Cardiac fibroblast (primary cell): ENCODE results near the gene KCTD8.

Experiments used
- DNase-seq, 2 donors: peaks; one replicate each; pipeline versions ENCODE4 v3.0.0 to v3.0.0-alpha.2; 2010; ENCODE audit warnings: low read depth in 2 of 2
- H3K4me3 ChIP-seq, 2 donors: replicated peaks in 1 of 2; 1 replicate in 1 of 2; 2 replicates in 1 of 2; pipeline ENCODE4 v1.5.1; 2011; ENCODE audit warnings: low read depth in 2 of 2, low read length in 2 of 2, mild to moderate bottlenecking in 2 of 2, moderate library complexity in 1 of 2
- TF ChIP-seq, protein P1 (sequence below): IDR thresholded peaks from one replicate; pipeline ENCODE4 v1.5.1; 2011; ENCODE audit warnings: low read depth, mild to moderate bottlenecking, low read length, inconsistent platforms

The KCTD8 gene

DNA sequence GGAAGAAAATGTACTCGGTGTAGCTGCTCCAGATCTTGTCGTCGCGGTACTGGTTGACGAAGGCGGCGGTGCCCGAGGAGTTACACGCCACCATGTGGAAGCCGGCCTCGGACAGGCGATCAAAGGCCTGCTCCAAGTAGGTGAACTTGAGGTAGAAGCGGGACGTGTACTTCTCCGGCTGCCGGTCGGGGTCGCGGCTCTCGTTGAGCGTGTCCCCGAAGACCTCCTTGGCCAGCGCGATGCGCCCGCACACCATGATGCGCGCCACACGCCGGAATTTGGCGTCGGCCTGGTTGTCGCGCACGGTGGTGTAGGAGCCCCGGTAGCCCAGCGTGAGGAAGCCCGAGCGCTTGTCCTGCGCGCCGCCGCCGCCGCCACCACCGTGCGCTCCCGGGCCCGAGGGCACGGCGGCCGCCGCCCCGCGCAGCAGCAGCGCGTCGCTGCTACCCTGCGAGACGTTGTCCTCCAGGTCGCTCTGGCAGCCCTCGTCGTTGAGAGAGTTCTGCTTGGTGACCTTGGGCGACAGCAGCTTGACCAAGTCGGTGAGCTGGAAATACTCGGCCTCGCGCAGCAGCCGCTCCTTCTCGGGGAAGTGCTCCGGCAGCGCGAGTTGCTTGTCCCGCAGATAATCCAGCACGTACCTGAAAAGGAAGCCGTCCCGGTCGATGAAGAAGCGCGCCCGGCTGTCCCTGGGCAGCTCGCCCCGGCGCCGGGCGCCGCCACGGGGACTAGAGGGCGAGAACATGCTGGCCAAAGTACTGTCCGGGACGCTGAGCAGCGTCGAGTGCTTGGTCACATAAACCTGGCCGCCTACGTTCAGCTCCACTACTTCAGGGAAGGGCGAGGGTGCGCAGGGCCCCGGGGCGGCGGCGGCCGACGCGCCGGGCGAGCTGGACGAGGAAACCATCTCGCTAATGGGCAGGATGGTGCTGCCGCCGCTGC, 775 bp downstream of the KCTD8 start:
- TF ChIP-seq, protein P1, sequence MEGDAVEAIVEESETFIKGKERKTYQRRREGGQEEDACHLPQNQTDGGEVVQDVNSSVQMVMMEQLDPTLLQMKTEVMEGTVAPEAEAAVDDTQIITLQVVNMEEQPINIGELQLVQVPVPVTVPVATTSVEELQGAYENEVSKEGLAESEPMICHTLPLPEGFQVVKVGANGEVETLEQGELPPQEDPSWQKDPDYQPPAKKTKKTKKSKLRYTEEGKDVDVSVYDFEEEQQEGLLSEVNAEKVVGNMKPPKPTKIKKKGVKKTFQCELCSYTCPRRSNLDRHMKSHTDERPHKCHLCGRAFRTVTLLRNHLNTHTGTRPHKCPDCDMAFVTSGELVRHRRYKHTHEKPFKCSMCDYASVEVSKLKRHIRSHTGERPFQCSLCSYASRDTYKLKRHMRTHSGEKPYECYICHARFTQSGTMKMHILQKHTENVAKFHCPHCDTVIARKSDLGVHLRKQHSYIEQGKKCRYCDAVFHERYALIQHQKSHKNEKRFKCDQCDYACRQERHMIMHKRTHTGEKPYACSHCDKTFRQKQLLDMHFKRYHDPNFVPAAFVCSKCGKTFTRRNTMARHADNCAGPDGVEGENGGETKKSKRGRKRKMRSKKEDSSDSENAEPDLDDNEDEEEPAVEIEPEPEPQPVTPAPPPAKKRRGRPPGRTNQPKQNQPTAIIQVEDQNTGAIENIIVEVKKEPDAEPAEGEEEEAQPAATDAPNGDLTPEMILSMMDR: no peak
- DNase-seq: peak; percentile 9 to 30
- peak overlapping the region; percentile 27 to 55 for H3K4me3 ChIP-seq

DNA sequence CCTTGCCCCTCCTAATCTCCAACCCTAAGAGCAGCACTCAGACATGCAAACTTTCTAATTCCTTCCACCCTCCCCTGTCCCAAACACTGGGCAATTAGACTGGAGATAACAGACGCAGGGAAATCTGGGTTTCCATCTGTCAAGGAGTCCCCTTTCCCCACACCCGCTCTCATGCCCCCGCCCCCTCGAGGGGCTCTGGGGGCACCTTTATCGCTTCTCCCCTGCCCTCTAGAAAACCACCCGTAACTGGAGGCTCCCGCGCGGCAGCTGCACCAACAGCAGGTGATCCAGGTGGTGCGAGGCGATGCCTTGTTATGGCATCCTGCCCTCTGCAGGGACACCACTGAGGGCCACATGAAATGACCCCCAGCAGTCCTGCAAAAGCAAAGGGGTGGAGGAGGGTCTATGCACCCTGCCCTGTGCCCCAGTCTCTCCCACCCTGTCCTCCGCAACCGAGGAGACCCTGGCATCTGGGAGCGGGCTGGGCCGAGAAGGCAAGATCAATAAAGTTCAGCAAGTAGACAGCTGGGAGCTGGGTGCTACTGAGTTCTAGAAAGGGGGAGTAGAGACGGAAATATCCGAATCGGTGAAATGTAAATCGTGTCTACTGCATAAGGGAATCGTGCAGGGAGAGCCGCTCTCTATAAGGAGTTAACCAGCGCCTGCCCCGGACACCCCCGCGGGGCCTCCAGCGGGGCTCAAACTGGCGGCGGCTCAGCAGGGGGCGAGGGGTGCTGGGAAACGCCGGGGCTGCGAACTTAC, 1.6 kb downstream of the KCTD8 start:
- TF ChIP-seq, protein P1: no peak
- H3K4me3 ChIP-seq: peak overlapping the region; percentile 26 to 55
- peak in 1 of 2 donors; percentile 0 for DNase-seq

DNA sequence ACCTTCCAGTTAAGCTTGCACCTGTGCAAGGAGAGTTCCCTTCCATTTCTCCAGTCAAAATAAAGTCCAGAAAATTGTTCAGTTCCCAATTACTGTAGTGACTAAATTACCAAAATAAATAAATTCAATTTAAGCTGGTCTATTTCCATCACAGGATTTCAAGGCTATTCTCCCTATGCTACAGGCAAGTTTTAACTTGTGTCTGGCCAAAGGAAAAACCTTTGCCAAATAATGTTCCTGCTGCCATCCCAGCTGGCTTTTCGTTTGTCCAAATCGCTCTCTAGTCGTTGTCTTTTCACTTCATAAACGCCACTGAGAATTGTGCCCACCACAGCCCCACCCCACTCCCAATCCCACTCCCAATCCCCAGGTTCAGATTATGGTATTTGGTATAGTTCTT, 2.4 kb downstream of the KCTD8 start:
- H3K4me3 ChIP-seq: no peak overlapping the region
- TF ChIP-seq, protein P1: no peak
- DNase-seq: no peak

DNA sequence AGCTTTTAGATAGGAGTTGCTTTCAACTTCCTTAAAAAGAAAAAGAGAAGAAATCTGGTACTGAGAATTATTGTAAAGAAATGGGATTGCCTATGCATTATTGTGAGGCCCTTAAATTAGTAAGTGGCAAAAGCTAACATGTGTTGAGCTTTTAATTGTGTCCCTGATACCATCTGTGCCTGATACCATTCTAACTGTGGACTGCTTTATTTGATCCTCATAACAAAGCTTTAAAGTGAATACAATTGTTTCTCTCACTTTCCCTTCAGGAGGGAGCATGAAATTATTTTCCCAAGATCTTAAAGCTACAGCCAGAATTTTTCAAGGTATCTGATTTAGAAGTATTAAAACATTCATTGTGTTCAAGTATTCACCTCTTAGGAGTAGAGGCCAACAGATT, 9.9 kb downstream of the KCTD8 start:
- TF ChIP-seq, protein P1: no peak
- H3K4me3 ChIP-seq: no peak overlapping the region
- DNase-seq: no peak

DNA sequence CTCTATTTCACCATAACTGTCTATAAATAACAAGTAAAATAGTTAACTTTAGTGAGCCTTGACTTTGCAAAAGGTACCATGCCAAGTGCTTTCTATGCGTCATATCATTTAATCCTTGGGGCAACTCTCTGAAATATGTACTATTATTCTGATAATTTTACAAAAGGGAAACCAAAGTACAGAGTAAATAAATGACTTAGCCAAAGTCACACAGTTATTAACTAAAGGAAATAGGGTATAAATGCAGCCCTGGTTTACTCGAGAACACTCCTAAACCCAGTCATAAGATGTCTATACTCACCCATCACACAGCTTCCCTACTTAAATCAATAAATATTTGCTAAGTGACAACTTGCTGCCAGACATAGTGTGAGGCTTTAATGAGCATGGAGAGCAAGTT, 14.4 kb downstream of the KCTD8 start:
- no peak for DNase-seq
- TF ChIP-seq, protein P1: no peak

DNA sequence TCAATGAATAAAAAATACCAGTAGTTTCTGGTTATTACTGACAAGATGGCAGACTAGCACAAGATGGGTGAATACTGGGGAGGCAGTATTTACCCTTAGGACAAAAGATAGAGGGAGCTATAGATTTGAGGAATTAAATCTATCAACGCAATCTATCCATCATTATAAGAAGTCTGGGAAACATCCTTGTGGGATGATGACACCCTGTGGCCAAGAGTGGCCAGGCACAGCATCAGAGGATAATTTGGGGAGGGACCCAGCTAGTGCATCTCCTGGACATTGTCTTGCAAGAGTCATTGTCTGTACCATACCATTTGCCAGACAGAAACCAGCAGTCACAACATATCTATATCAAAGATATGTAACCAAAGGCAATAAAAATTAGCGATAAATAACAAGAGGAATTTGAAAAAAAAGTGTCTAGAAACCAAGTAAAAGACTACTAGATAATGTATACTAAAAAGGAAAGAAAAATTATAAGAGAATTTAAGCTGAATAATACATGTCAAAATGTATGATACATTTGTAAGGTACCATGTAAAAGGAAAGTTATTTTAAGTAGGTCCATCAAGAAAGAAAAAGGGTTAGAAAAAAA, 22.9 kb downstream of the KCTD8 start:
- TF ChIP-seq, protein P1: peak; percentile 58
- peak; percentile 0 to 32 for DNase-seq
- H3K4me3 ChIP-seq: no peak overlapping the region

More for the DNA sequence above, 14.4 kb downstream of the KCTD8 start:
- no peak overlapping the region for H3K4me3 ChIP-seq
